Neural progenitor cell (in vitro differentiated cells): ENCODE results near the gene PKD1L1. TPM values are rescaled to one million over a fixed set of nuclear protein-coding genes. Genes with fewer than 3 reads are reported as not detected.

Experiments used
- DNase-seq: peaks from one replicate; pipeline ENCODE4 v3.0.0-alpha.2; 2016; ENCODE audit warnings: low spot score
- H2AFZ ChIP-seq: fragments of 200-600 bp; sonication (generic); replicated peaks from 2 replicates; pipeline ENCODE4 v1.6.1; 2016; ENCODE audit warnings: antibody characterized with exemption
- H3F3A ChIP-seq: fragments of 200-600 bp; sonication (generic); 2 replicates; pipeline ENCODE4 v1.6.1; 2016; ENCODE audit warnings: antibody characterized with exemption, low read depth
- H3K27ac ChIP-seq: fragments of 200-600 bp; sonication (generic); 2 replicates; pipeline ENCODE4 v1.5.1; 2016; ENCODE audit warnings: mild to moderate bottlenecking
- H3K27me3 ChIP-seq: fragments of 200-600 bp; sonication (generic); 2 replicates; pipeline ENCODE4 v1.6.1; 2016; ENCODE audit warnings: mild to moderate bottlenecking, moderate library complexity
- H3K36me3 ChIP-seq: fragments of 200-600 bp; sonication (generic); 2 replicates; pipeline ENCODE4 v1.5.1; 2016
- H3K4me1 ChIP-seq: fragments of 200-600 bp; sonication (generic); 2 replicates; pipeline ENCODE4 v1.6.1; 2016; ENCODE audit warnings: mixed run types
- H3K4me2 ChIP-seq: fragments of 200-600 bp; sonication (generic); 2 replicates; pipeline ENCODE4 v1.6.1; 2016
- H3K4me3 ChIP-seq: fragments of 200-600 bp; sonication (generic); 2 replicates; pipeline ENCODE4 v1.5.1; 2016
- H3K79me2 ChIP-seq: fragments of 200-600 bp; sonication (generic); 2 replicates; pipeline ENCODE4 v1.6.1; 2016; ENCODE audit warnings: low read depth
- H3K9ac ChIP-seq: fragments of 200-600 bp; sonication (generic); 2 replicates; pipeline ENCODE4 v1.6.1; 2016
- H3K9me3 ChIP-seq: fragments of 200-600 bp; sonication (generic); 2 replicates; pipeline ENCODE4 v1.5.1; 2016; ENCODE audit warnings: low read depth
- H4K20me1 ChIP-seq: fragments of 200-600 bp; sonication (generic); 2 replicates; pipeline ENCODE4 v1.6.1; 2016; ENCODE audit warnings: low read depth
- H3K27ac Mint-ChIP-seq: 3 replicates; pipeline ENCODE4 v1.8.0; 2021; ENCODE audit warnings: mixed read lengths
- H3K27me3 Mint-ChIP-seq: 2 replicates; pipeline ENCODE4 v1.8.0; 2022; ENCODE audit warnings: low read depth, mild to moderate bottlenecking, inconsistent platforms, moderate library complexity, mixed read lengths; ENCODE audit not compliant: insufficient read depth
- H3K36me3 Mint-ChIP-seq: 3 replicates; pipeline ENCODE4 v1.8.0; 2021; ENCODE audit warnings: mixed read lengths
- H3K4me1 Mint-ChIP-seq: 3 replicates; pipeline ENCODE4 v1.8.0; 2021; ENCODE audit warnings: mixed read lengths
- H3K4me3 Mint-ChIP-seq: 3 replicates; pipeline ENCODE4 v1.8.0; 2021; ENCODE audit warnings: mild to moderate bottlenecking, moderate library complexity, mixed read lengths
- H3K9me3 Mint-ChIP-seq: 3 replicates; pipeline ENCODE4 v1.8.0; 2020; ENCODE audit warnings: mixed read lengths
- CTCF ChIP-seq: fragments of 200-600 bp; sonication (generic); IDR thresholded peaks from 2 replicates; pipeline ENCODE4 v1.5.1; 2017; ENCODE audit warnings: antibody characterized with exemption, mild to moderate bottlenecking
- EZH2 ChIP-seq: fragments of 200-600 bp; sonication (generic); IDR thresholded peaks from 2 replicates; pipeline ENCODE4 v1.6.1; 2017; ENCODE audit warnings: antibody characterized with exemption, mild to moderate bottlenecking, moderate library complexity
- EZH2phosphoT487 ChIP-seq: fragments of 200-600 bp; sonication (generic); IDR thresholded peaks from 2 replicates; pipeline ENCODE4 v1.6.1; 2017; ENCODE audit warnings: antibody characterized with exemption
- total RNA-seq: library from RNA; depleted of rRNA; stranded (reverse); fragments of >200 nt; gene quantifications from 2 replicates; pipeline ENCODE4 v1.2.3, GENCODE V29; 2015; ENCODE audit warnings: low replicate concordance

The PKD1L1 gene
- total RNA-seq, 1 donor from 2014 or later = 0.07 TPM

- Histone ChIP-seq H3K9ac (no peak overlapping the region), H3K4me2 (no peak overlapping the region), H3K79me2 (peaks cover 10% of the 10 kb centered on the region), H3K27ac (no peak overlapping the region), H3K27me3 (no peaks in the 10 kb centered on the region), H3K4me1 (peaks cover 11% of the 10 kb centered on the region), H3K36me3 (peaks cover 9% of the 10 kb centered on the region), H2AFZ (no peak overlapping the region), H3F3A (no peaks in the 10 kb centered on the region), H3K4me3 (no peak overlapping the region), H4K20me1 (no peaks in the 10 kb centered on the region), H3K9me3 (no peaks in the 10 kb centered on the region)
- H3K27me3 Mint-ChIP-seq = no peaks in the 10 kb centered on the region
- H3K27ac Mint-ChIP-seq = no peak overlapping the region
- no peak for DNase-seq
- peaks cover 12% of the 10 kb centered on the region for H3K4me1 Mint-ChIP-seq
- H3K9me3 Mint-ChIP-seq = no peaks in the 10 kb centered on the region
- peaks cover 35% of the 10 kb centered on the region for H3K36me3 Mint-ChIP-seq
- H3K4me3 Mint-ChIP-seq = no peak overlapping the region
- TF ChIP-seq EZH2 (no peak), EZH2phosphoT487 (no peak), CTCF (no peak)
Observed at GRCh38 chr7:47970761-47971160, 22.5 kb upstream of the PKD1L1 start.

DNA sequence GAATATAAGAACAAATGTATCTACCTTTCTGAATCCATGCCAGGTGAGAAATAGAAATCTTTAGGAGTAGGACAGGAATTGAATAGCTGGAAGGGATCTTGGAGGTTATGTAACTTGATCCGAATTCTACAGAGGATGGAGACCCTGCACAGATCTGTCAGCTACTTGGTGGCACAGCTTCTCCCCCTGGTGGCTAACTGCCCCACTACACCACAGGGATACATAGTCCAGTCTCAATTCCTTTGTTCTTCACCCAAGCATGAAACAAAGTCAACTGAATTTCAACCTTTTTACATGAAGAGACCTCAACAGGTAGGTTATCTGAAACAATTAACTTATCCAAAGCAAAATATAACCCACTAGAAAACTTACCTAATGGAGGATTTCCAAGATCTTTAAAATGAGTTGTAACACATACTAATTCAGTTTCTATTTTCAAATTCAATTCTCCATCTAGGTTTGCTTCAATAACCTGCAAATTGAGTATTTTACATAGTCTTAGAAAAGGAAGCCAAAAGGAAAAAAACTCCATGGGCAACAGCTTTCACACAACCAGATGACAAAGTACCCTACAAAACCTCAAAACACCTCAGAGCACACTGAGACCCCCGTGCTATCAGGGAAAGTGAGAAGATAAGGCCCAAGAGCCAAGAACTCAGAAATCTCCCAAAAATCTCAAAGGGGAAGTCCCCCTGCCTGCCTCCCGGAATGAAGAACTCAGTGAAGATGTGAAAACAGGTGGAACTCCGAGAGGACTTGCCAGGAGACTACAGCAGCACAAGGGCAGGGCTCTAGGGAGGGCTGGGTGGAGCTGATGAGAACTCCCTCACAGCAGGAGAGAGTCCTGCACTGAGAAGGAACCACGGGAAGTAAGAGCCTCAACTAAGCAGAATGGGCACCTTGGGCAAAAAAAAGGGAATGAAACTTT, 20.8 kb upstream of the PKD1L1 start:
- Histone ChIP-seq H3K9ac (no peak overlapping the region), H3K79me2 (peaks cover 10% of the 10 kb centered on the region), H3K27ac (no peak overlapping the region), H3K9me3 (no peaks in the 10 kb centered on the region), H3K27me3 (no peaks in the 10 kb centered on the region), H4K20me1 (no peaks in the 10 kb centered on the region), H3K4me1 (peaks cover 11% of the 10 kb centered on the region), H3K36me3 (peaks cover 5% of the 10 kb centered on the region), H3K4me3 (no peak overlapping the region), H2AFZ (no peak overlapping the region), H3F3A (no peaks in the 10 kb centered on the region), H3K4me2 (no peak overlapping the region)
- no peaks in the 10 kb centered on the region for H3K9me3 Mint-ChIP-seq
- peak; percentile 86 for DNase-seq
- H3K27me3 Mint-ChIP-seq = no peaks in the 10 kb centered on the region
- H3K4me3 Mint-ChIP-seq = no peak overlapping the region
- peaks cover 40% of the 10 kb centered on the region for H3K36me3 Mint-ChIP-seq
- TF ChIP-seq EZH2phosphoT487 (no peak), CTCF (peak; percentile 93)
- H3K27ac Mint-ChIP-seq = no peak overlapping the region
- peaks cover 12% of the 10 kb centered on the region for H3K4me1 Mint-ChIP-seq

- peaks cover 10% of the 10 kb centered on the region for H3K79me2 ChIP-seq
- no peak overlapping the region for H2AFZ ChIP-seq
- TF ChIP-seq EZH2 (no peak), EZH2phosphoT487 (no peak), CTCF (no peak)
- no peak for DNase-seq
- no peaks in the 10 kb centered on the region for H3K9me3 Mint-ChIP-seq
- H3K27ac ChIP-seq = no peak overlapping the region
- no peak overlapping the region for H3K9ac ChIP-seq
- H3F3A ChIP-seq = no peaks in the 10 kb centered on the region
- no peak overlapping the region for H3K4me3 ChIP-seq
- peaks cover 41% of the 10 kb centered on the region for H3K36me3 Mint-ChIP-seq
- H3K4me1 ChIP-seq = peaks cover 11% of the 10 kb centered on the region
- H3K9me3 ChIP-seq = no peaks in the 10 kb centered on the region
- H4K20me1 ChIP-seq = no peaks in the 10 kb centered on the region
- no peak overlapping the region for H3K4me2 ChIP-seq
- H3K36me3 ChIP-seq = peaks cover 8% of the 10 kb centered on the region
- no peak overlapping the region for H3K4me3 Mint-ChIP-seq
- no peaks in the 10 kb centered on the region for H3K27me3 Mint-ChIP-seq
- no peaks in the 10 kb centered on the region for H3K27me3 ChIP-seq
- H3K4me1 Mint-ChIP-seq = peaks cover 12% of the 10 kb centered on the region
- no peak overlapping the region for H3K27ac Mint-ChIP-seq
Observed at GRCh38 chr7:47967708-47968107, 19.4 kb upstream of the PKD1L1 start.
